Measurements from ENCODE around the gene SCFD2. TPM values are rescaled to one million over a fixed set of nuclear protein-coding genes. Genes with fewer than 3 reads are reported as not detected.
A peak's percentile ranks its signal among the peaks of the same experiment; 100 is the strongest.
"Not testable (repeated sequence)": the region's sequence is repeated elsewhere in the genome, so short reads cannot be mapped to it uniquely, and the experiment has no call there.

The SCFD2 gene
- total RNA-seq, result 7.5 TPM
- long read RNA-seq, partial matches to known transcripts, result 0 of 1 reads
- long read RNA-seq, other reads (novel, unspliced or antisense), result 1 of 1 reads

- DNase-seq (peak; percentile 95), ATAC-seq (peak; percentile 100)
- intact Hi-C loops (cut with micrococcal nuclease), result no loop called here
Observed at GRCh38 chr4:53365486-53366300, at the start of gene SCFD2. TSS of gene SCFD2 (minus strand) at chr4:53366061.

- DNase-seq; intact Hi-C loops (cut with micrococcal nuclease); ATAC-seq: not testable (repeated sequence)
Observed at GRCh38 chr4:53409479-53409878, 43.6 kb upstream of the SCFD2 start.

GRCh38 chr4:53380221-53380620 is 14.4 kb upstream of the SCFD2 start:
- DNase-seq, result no peak
- no peak for ATAC-seq
- intact Hi-C loops (cut with micrococcal nuclease), result no loop called here

- ATAC-seq (no peak), DNase-seq (no peak)
- intact Hi-C loops (cut with micrococcal nuclease), result no loop called here
Observed at GRCh38 chr4:53378171-53378482, 12.3 kb upstream of the SCFD2 start.

GRCh38 chr4:53377319-53378170 is 11.7 kb upstream of the SCFD2 start, which contains the start of gene FIP1L1:
TSS of gene FIP1L1 (plus strand) at chr4:53377641. CDS start at chr4:53377839, 198 bp downstream.
- intact Hi-C loops (cut with micrococcal nuclease), result no loop called here
- peak; percentile 99 for DNase-seq
- ATAC-seq, result peak; percentile 100

- DNase-seq (no peak), ATAC-seq (no peak)
- intact Hi-C loops (cut with micrococcal nuclease), result no loop called here
Observed at GRCh38 chr4:53376900-53377299, 11.0 kb upstream of the SCFD2 start.

- intact Hi-C loops (cut with micrococcal nuclease), result no loop called here
Observed at GRCh38 chr4:53374777-53375258, 9.0 kb upstream of the SCFD2 start.

GRCh38 chr4:53371843-53372521 is 6.1 kb upstream of the SCFD2 start:
- ATAC-seq, result no peak
- intact Hi-C loops (cut with micrococcal nuclease), result no loop called here
- DNase-seq, result no peak

More at GRCh38 chr4:53374777-53375258, 9.0 kb upstream of the SCFD2 start:
- no peak for ATAC-seq
- DNase-seq, result no peak

- intact Hi-C loops (cut with micrococcal nuclease), result no loop called here
- DNase-seq, result no peak
- no peak for ATAC-seq
Observed at GRCh38 chr4:53371049-53371448, 5.2 kb upstream of the SCFD2 start.

GRCh38 chr4:53367721-53368120 is 1.9 kb upstream of the SCFD2 start:
- DNase-seq (no peak), ATAC-seq (no peak)
- intact Hi-C loops (cut with micrococcal nuclease), result no loop called here

GRCh38 chr4:53366301-53366716 is 448 bp upstream of the SCFD2 start:
- intact Hi-C loops (cut with micrococcal nuclease), result no loop called here
- no peak for ATAC-seq
- DNase-seq, result no peak

GRCh38 chr4:53365121-53365485 is 758 bp downstream of the SCFD2 start:
- intact Hi-C loops (cut with micrococcal nuclease), result no loop called here
- ATAC-seq (peak; percentile 10), DNase-seq (no peak)

GRCh38 chr4:53364624-53365023 is 1.2 kb downstream of the SCFD2 start:
- DNase-seq, result no peak
- ATAC-seq, result no peak
- intact Hi-C loops (cut with micrococcal nuclease), result no loop called here

- ATAC-seq (no peak), DNase-seq (no peak)
- intact Hi-C loops (cut with micrococcal nuclease), result no loop called here
Observed at GRCh38 chr4:53362093-53362492, 3.8 kb downstream of the SCFD2 start.

- intact Hi-C loops (cut with micrococcal nuclease), result no loop called here
- DNase-seq, result no peak
- no peak for ATAC-seq
Observed at GRCh38 chr4:53361451-53361850, 4.4 kb downstream of the SCFD2 start.

GRCh38 chr4:53355930-53356521 is 9.8 kb downstream of the SCFD2 start:
- intact Hi-C loops (cut with micrococcal nuclease), result no loop called here
- ATAC-seq, result no peak

GRCh38 chr4:53354012-53354722 is 11.7 kb downstream of the SCFD2 start:
- DNase-seq (no peak), ATAC-seq (no peak)
- intact Hi-C loops (cut with micrococcal nuclease), result no loop called here

More at GRCh38 chr4:53355930-53356521, 9.8 kb downstream of the SCFD2 start:
- DNase-seq, result no peak

GRCh38 chr4:53349091-53349491 is 16.8 kb downstream of the SCFD2 start:
- intact Hi-C loops (cut with micrococcal nuclease), result no loop called here
- DNase-seq, result no peak
- no peak for ATAC-seq

GRCh38 chr4:53348046-53348445 is 17.8 kb downstream of the SCFD2 start:
- DNase-seq, result no peak
- intact Hi-C loops (cut with micrococcal nuclease), result no loop called here
- no peak for ATAC-seq
